EL (cell line): ENCODE data around the gene NTRK2.

ENCODE experiments used
- DNase-seq: peaks from one replicate; pipeline ENCODE4 v3.0.0-alpha.2; 2016

Gene NTRK2

DNA sequence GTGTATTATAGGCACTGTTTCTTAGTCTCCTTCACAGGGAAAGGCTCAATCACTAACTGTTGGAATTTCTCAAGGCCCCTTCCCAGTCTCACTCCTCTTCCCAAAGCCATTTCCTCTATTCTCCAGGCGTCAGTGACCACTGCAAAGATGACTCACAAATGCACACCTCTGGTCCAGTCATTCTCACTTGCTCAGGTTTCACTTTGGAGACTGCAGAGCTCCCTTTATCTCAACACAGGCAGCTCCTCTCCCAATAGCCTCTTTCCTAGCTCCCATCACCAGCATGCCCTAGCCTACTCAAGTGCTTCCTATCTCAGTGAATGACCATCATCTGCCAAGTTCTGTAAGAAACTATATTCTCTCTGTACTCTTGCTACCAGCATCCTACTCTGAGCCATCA, 323.6 kb downstream of the NTRK2 start:
- no peak for DNase-seq

GRCh38 chr9:84996029-84996428, 326.5 kb downstream of the NTRK2 start:
- no peak for DNase-seq

- no peak for DNase-seq
Observed at GRCh38 chr9:84996716-84997115, 327.2 kb downstream of the NTRK2 start.

DNA sequence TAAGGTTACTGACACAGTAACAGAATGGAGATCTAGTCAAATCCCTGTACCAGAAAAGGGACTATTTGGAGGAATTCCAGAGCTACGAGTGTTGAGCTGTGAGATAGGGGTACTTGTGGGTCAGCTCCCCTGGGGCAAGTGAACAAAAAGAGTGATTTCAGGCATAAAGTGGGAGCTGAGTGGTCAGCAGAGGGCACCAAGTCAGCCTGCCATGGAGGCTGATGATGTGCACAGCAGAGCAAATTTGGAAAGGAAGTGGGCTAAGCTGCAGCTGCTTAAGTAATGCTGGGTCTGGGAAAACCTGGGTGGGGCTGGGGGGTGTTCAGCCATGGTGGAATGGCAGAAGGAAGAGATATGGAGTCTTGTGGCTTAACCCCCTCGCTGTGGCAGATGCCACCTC, 327.9 kb downstream of the NTRK2 start:
- no peak for DNase-seq

- DNase-seq: no peak
Observed at GRCh38 chr9:84998639-84999038, 329.1 kb downstream of the NTRK2 start.

DNA sequence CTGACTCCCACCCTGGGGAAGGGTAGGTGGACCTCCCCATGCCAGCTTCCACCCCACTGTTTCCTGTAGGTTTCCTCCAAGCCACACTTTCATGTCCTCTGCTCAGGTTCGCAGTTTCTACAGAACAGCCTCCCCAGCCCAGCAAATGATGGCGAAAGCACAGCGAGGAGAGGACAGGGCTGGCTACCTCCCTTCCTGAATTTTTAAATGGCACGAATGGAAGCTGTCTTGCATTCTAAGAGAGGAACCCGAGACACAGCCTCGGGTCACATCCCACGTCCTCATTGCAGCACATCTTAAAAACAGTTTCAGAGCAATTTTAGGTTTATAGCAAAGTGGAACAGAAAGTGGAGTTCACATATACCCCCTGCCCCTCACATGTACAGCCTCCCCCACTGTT, 330.3 kb downstream of the NTRK2 start:
- no peak for DNase-seq

DNA sequence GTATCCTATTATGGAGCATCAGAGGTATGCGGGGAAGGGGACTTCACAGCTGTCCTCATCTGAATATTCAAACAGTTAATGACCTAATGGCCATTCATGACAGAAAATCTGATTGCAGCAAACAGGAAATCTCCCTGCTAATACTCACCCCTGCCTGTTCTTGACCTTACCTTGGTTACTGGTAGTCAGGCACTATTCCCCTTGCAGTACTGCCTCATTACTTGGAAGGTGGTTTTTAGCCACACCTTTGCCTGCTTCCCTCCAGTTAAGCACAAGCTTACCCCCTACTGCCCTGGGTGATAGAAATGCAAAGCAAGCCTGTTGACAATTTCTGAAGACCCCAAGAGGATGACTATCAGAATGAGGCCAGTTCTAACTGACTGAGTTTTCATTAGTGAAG, 332.4 kb downstream of the NTRK2 start:
- no peak for DNase-seq

DNA sequence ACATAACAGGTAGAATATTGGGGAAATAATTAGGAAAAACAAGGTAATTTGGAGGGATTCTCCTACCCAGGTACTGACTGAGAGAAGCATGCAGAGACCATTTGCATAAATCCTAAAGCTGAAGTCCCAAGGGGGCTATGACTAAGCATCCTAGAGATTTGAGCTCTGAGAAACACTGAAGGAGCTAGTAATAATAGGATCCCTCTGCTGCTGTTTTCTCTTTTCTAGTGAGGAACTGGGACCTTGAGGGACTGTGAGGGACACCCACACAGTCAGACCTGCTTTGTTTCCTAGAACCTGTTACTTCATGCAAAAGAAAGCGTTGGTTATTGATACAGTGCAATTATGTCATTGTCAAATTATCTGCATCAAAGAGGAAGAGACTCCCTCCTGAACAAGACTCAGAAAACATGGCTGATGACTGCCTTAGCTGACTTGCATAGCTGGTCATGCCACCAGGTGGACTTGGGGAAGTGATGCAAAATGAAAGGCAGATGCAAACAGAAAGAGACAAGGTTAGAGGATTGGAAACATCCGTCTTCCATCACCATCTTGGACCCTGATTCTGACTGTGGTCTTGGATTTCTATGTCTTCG, 335.4 kb downstream of the NTRK2 start:
- DNase-seq: no peak

GRCh38 chr9:85007748-85008147, 338.2 kb downstream of the NTRK2 start:
- no peak for DNase-seq

DNA sequence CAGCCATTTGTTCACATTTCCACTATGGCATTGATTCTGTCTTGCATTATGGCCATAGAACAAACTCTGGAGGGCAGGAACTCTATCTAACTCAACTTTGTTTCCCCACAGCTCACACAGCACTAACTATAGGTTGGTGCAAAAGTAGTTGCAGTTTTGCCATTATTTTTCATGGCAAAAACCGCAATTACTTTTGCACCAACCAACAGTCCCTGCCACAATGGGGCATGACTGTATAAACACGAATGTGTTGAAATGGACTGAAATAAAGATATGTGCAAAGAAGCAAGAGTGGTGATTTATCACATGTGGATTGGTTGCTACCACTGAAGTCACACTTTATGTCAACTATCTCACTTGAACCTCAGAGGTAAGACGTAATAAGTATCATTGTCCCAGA, 338.7 kb downstream of the NTRK2 start:
- no peak for DNase-seq

DNA sequence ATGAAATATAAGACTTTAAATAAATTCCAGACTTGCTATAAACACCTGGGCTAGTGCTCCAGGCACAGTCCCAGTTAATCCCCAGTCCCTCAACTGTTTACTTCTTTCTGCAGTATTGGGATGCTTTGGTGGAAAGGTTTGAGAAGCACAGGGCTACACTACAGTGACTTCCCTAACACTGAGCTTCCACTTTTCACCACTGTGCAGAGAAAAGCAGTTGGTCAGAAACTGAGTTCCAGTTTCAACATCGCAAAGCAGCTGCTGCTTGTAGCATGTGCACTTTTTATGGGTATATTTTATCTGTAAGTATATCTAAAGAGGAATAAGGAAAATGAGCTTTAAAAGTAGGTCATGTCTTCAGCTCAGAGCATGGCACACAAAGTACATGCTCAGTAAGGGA, 339.7 kb downstream of the NTRK2 start:
- DNase-seq: no peak

DNA sequence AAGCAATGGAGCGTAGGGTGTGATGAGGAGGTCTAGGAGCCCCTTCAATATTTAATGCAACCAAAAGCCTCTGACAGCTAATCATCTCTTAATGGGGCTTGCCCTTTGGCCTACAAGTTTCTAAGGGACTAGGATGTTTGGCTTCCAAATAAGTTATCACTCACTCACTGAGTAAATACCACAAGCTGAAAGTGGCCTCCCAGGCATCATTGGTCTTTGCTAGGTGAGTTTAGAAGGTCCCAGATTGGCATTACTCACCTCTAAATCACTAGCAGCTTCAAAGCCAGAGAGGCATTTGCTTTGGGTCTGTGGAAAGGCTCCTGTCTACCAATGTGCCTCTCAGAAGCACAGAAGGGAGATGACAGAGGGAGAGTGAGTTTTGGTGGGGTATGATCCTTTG, 344.2 kb downstream of the NTRK2 start:
- DNase-seq: no peak

DNA sequence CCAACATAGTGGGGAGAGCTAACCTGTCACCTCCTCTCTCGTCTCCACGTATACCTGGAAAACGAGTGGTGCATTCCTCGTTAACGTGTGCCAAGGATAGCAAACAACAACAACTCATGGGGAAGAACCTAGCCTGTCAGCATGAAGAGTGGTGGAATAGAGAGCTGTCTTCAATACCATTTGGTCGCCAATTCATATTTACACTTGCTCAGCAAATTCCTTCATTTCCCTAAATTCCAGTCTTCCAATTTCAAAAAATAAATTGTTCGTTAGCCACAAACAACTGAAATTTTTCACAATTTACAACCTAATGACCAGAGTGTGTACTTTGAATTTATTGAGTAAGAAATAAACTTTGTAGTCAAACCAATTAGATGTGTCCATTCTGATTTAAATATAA, 344.8 kb downstream of the NTRK2 start:
- DNase-seq: no peak

DNA sequence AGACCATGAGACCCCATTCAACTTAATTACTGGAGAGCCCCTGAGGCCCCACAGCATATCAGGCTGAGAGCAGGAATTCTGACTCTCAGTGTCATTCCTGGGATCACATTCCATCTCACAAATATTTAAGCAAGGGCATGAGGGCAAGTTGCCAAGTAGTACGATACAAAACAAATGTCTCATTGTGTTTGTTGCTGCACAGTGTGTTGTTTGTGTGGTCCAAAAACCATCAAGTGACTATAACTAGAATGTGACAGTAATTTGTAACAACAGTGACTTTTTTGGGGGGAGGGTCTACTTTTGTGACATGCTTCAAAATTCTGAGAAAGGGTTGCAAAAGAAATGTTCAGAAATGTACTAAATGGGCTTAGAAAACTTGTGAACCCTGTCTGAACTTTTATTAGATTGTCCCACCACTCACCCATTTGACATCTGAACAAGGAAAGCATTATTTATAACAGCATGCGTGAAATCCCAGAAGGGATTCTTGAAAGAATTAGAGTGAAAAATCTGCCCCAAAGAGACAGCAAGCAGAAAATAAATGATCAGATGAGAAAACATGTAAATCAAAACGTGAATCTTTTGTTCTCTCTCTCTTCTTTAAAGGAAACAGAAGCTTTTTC, 347.0 kb downstream of the NTRK2 start:
- no peak for DNase-seq

DNA sequence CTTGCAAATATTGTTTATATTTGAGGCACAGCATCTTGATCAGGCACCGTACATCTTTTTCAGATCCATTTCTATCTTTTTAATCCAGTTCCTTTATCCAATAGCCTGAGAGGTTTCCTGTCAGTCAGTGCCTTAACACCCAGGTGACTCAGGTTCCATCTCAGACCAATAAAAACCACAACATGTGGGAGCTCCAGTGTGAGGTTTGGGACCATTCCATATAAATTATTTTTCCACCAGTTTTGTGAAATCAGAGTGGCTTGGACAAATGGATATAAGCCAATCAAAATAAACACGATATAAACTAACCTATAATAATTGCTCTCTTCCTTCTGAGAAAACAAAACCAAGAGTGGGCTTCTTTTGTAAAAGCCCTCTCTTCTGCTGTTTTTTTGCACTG, 351.3 kb downstream of the NTRK2 start:
- no peak for DNase-seq

GRCh38 chr9:85021686-85022085, 352.2 kb downstream of the NTRK2 start:
- no peak for DNase-seq

GRCh38 chr9:85024374-85024773, 354.8 kb downstream of the NTRK2 start:
- DNase-seq: no peak

DNA sequence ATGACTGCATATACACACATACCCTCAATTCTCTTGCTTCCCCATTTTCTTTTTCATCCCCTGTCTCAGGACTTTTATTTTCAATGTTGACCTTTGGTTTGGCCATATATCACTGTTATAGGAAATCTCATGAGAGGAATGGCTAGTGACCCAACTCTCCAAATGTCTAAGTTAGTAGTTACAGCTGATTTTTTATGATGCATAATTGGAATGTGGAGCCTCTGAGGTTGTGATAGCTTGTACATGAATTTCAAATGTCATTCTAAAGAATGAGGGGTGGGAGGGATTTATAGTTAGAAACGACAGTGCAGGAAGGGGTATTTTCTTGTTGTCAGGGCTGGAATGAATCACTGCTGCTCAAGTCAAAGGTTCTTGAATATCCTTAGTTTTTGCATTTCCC, 356.1 kb downstream of the NTRK2 start:
- DNase-seq: no peak

- no peak for DNase-seq
Observed at GRCh38 chr9:85027870-85028269, 358.3 kb downstream of the NTRK2 start.

DNA sequence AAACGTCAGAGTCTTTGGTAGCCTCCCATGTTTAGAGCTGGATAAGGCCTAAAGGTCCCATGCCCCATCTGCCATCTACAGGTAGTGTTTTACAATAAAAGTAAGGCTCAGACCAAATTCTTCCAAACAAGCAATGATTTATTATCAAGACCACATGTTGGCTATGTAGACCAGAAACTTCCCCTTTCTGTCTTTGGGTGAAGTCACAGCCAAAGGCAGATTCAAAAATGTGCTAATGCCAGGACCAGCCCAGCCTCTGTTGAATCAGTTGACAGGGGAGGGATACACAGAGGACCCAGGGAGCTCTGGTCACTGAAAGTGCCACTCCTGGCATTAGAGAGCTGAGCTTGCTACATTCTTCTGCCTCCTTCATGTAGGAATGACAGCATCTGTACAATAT, 360.8 kb downstream of the NTRK2 start:
- no peak for DNase-seq

DNA sequence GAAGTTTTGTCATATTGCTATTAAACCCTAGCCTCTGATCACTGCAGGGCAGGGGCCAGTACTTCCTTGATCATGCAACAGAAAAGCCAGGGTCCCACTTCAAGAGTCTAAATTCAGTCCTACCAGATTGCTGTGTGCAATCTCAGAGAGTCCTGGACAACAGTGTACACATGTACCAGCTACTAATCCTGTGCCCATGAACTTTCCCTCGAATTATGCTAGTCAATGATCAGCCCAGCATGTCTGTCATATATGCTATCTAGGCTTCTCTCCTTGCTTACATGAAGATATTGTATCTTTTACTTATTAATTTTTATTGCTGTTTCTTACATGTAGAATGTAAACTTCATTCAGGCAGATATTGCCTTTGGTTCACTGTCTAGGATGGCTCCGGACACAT, 367.0 kb downstream of the NTRK2 start:
- no peak for DNase-seq

- no peak for DNase-seq
Observed at GRCh38 chr9:85038061-85038460, 368.5 kb downstream of the NTRK2 start.

GRCh38 chr9:85038824-85039608, 369.5 kb downstream of the NTRK2 start:
- DNase-seq: no peak

DNA sequence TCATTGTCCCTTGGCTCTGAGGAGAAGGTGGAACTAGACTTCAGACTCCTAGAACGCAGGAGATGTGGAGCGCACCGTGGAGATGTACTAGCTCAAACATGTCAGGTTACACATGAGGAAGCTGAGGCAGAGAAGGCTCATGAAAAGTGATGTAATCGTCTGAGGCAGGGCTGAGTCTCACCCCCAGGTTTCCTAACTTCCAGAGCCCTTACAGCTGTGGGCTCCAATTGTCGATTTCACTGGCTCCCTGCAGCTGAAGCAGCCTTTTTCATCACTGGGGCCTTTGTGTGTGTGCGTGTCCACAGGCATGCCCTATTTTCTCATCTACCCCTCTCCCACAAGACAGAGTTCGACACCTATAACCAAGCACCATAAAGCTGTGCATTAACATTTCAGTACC, 370.6 kb downstream of the NTRK2 start:
- DNase-seq: no peak
